CD4-positive, alpha-beta T cell treated with Interleukin-2 at 100 ng/mL for 4 hours (primary cell): ENCODE data around the gene RBM39.
A peak's percentile ranks its signal among the peaks of the same experiment; 100 is the strongest.
"Not testable (repeated sequence)": the region's sequence is repeated elsewhere in the genome, so short reads cannot be mapped to it uniquely, and the experiment has no call there.

Experiments
- DNase-seq: peaks from one replicate; pipeline ENCODE4 v3.0.0-alpha.2; 2020; ENCODE audit warnings: low spot score

Gene RBM39

DNA sequence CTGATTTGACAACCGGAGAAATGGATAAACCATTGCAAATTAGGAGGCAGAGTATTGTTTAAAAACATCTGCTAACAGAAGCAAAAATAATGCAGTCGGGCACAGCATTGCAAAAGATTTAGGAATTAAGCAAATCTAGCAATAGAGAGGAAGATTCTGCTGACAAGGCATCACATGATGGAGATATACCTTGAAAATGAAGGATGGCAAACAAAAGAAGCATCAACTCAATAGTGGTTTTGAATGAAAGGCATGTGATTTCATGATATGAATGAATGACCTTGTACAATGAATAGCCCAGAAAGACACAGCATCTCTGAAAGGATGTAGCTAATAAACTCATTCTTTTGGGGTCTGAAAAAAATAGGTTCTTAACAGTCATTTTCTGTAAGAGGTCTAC lies 8.6 kb upstream of the RBM39 start:
- no peak for DNase-seq

DNA sequence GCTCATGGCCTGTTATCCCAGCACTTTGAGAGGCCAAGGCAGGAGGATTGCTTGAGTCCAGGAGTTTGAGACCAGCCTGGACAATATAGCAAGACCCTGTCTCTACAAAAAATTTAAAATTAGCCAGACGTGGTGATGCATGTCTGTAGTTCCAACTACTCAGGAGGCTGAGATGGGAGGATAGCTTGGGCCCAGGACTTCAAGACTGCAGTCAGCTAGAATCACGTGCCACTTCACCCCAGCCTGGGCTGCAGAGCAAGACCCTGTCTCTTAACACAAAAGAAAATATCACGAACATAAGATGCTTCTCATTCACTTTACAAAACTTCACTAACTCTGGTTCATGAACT lies 2.4 kb upstream of the RBM39 start:
- DNase-seq, result not testable (repeated sequence)

DNA sequence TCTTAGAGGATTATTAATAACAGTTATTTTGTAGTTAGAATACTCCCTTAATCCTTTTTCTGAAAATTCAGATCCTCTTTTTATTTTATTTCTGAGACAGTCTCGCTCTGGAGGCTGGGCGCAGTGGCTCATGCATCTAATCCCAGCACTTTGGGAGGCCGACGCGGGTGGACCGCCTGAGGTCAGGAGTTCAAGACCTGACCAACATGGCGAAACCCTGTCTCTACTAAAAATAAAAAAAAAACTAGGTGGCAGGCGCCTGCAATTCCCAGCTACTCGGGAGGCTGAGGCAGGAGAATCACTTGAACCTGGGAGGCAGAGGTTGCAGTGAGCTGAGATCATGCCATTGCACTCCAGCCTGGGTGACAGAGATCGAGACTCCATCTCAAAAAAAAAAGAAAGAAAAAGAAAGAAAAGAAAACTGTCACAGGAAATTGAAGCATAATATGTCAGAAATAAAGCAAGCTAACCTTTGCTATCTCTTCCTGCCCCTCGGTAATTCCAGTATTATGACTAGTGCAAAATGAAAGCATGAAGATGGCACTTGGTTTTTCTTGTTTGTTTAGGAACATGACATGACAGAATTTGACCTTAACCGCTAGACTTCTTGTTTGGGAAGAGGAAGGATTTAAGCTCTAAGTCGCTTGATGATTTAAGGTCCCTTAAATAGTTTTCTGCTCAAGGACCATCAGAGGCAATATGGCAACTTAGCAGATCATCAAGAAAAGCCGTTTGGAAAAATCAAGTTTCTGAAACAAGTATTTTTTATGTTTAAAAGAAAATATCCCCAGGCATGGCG lies 1.8 kb upstream of the RBM39 start:
- DNase-seq, result peak; percentile 24

DNA sequence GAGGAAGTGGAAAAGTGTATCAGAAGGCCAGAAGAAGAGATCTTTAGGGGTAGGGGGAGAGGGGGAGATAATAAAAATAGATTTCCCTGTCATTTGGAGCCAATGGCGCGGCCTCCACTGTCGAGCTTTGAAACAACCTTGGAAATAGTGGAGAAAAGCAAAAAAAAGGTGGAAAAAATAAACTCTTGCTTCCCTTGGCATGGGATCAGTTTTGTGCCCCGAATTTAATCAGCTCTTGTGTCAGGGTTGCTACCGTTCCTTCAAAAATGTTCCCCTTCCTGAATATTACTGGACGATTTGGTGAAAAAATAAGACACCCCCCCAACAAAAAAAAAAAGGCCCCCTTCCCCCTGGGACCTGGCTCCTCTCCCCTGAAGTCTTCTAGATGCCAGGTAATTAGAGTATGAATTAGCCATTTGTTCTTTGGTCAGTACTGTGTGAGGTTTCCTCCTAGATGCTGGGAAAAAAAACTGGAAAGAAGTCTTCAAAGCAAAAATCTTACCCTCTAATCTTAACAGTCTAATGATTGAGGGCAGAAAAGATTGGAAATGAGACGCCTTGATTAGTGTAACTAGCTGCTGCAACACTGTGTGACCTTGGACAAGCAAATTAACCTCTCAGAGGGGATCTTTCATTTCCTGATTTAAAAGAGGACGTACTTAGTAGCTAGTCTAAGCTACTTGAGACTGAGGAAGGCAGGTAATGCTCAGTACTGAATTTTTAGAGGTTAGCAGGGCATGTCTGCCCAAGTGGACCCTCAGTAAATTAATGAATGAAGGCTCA lies 872 bp upstream of the RBM39 start:
- peak; percentile 47 for DNase-seq

DNA sequence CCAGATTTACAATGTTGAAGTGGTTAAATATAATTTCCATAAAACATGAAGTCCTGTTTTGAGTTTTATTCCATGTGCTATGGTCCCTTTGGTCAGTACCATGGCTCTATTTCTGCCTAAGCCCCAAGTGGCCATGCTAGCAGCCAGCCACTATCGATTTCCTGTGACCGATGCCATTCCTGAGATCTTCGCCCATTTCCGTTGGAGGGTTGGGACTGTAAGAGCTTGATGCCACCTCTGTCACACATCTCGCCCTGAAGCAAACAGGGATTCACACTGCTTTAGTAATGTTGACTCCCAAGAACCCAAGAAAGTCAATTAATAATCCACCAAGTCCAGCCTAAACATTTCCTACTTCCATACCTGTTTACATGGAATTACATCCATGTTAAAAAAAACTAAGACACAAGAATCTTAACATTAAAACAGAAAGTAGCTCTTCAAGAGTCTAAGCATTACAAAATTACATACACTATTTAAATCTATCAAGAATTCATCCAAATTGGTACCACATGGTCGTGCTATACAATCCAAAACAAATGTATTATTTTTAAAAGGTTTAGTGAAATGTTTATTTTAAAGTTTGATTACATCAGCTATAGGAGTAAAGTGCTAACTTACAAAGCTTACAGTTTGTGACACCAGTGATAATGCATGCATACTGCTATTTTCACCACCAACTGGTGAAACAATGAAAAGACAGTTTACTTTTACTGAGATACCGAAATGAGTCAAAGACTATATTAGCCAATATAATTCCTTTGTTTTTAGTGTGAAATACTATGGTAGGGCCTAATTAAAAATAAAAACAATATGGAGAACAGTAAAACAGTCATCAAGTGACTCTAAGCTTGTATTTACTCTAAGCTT lies 2.5 kb downstream of the RBM39 start:
- peak; percentile 52 for DNase-seq

DNA sequence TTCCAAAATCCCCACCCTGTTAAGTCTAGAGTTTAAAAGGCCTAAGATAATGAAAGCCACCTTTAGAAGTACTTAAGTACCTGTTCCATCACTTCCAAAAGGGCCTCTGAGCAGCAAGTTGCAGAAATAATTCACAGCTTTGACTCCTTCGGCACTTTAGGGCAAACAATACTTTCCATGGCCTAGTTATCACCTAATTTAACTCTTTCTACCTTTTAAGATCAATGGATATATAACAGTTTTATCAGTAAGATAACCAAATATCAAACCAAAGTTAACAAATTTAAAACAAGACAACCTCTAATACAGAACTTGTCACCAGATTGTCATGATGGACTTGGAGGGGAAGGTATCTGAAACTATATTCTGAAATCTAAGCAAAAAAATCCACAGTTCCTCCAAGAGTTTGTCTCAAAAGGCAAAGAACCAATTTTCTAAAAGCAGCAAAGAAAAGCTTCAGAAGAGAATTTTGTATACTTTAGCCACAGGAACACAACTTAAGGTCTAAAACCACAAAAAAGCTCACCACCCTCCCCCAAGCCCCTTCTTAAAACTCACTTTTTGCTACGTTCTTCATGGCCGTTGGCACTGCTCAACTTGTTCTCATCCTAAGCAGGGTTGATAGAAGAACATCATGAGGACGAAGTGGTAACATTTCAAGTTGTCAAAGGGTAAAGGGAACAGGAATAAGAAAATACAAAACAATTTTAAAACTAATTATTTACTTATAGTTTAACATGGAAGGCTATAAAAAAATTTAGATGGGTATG lies 3.5 kb downstream of the RBM39 start:
- no peak for DNase-seq

DNA sequence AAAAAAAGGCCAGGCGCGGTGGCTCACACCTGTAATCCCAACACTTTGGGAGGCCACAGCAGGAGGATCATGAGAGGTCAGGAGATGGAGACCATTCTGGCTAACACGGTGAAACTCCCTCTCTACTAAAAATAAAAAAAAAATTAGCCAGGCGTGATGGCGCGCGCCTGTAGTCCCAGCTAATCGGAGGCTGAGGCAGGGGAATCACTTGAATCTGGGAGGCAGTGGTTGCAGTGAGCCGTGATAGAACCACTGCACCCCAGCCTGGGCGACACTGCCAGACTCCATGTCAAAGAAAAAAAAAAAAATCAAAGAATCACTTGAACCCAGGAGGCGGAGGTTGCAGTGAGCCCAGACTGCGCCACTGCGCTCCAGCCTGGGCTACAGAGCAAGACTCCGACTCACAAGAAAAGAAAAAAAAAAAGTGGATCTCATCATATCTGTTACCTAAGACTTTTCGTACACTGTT lies 4.2 kb downstream of the RBM39 start:
- no peak for DNase-seq

DNA sequence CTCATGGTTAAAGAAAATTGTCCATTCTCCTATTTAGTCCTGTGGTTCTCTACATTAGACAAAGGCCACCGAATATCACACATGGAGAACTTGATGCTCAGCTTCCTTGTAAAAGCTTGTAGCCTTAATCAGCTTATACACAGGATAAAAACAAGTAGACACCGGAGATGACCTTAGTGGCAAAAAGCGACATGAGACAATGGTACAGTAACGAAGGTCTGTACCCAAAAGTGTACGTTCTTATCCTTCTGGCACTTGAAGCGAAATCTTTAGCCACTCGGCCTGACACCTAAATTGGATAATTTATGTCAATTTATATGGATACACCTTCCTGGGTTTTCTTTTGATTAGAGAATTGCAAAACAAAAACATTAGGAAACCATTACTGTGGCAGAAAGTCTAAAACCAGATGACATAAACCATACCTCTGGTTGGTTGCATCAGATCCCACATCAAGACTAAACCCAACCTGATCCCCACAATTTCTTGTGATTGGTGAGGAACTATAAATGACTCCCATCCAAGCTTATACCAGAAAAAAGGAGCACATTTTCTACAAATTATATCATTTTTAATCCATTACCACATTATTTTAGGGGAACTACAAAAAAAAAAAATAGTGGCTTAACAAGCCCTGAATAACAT lies 6.1 kb downstream of the RBM39 start:
- no peak for DNase-seq

DNA sequence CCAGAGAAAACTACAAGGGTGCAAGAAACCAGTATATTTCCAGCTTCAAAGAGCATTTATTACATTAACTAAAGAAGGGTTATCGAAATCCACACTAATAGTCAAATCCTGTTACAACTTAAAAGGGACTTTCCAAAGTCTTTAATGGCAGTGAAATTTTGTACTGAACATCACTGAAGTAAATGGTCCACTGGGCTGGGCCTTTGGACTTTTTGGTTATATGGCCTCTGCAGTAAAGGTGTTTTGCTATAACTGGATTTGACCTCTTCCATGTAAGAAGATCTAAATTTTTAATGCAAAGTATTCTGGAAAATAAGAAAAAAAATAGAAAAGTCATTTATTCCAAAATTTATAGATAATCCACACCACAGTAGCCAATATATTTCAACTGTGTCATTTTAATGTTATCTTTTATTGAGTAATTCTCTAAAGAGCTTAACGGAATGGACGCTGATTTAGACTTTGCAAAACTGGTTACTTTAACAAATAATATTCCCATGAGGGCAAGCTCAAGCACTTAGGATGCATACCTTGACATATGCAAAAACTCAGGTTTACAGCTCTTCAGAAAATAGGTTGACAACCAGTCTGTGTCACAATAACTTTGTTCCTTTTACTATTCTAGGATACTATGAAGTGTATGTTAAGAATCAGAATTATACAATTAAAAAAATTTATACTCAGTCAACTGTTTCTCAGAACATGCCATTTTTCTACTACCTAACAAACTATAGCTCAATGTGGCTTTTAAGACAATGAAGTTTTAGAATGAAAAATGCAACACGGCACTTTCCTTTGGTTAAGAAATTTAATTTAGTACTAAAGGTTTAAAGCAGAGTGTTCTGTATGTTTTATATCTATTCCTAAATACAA lies 7.0 kb downstream of the RBM39 start:
- DNase-seq, result no peak

DNA sequence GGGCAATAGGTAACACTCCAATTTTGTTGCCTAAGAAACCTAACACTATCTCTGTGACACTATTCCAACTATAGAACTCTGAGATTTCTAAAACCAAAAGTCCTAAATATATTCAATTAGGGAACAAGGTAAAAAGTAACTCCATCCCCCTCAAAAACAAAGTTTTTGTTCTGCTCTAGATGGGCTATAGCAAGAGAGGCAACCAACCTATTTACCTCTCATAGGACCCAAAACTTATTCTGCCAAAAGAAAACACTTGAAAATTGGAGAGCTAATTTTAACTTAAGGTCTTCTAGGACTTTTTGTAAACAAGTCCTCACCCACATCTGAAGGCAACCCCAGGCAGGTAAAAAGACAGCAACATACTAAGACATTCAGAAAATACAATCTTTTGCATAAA lies 7.7 kb downstream of the RBM39 start:
- no peak for DNase-seq

DNA sequence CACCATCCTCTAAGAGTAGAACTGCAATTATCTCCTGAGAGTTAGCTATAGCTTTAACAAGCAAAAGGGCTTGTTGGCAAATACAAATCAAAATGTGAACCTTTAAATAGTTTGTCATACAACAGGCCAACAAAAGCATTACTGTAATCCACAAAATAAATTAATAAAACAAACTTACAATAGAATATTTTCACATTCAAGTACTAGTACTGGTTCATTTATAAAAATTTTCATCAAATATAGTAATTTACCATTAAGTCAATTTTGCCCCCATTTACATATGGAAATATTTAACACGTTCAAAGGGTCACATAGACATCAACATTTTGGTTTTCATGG lies 9.4 kb downstream of the RBM39 start:
- no peak for DNase-seq

DNA sequence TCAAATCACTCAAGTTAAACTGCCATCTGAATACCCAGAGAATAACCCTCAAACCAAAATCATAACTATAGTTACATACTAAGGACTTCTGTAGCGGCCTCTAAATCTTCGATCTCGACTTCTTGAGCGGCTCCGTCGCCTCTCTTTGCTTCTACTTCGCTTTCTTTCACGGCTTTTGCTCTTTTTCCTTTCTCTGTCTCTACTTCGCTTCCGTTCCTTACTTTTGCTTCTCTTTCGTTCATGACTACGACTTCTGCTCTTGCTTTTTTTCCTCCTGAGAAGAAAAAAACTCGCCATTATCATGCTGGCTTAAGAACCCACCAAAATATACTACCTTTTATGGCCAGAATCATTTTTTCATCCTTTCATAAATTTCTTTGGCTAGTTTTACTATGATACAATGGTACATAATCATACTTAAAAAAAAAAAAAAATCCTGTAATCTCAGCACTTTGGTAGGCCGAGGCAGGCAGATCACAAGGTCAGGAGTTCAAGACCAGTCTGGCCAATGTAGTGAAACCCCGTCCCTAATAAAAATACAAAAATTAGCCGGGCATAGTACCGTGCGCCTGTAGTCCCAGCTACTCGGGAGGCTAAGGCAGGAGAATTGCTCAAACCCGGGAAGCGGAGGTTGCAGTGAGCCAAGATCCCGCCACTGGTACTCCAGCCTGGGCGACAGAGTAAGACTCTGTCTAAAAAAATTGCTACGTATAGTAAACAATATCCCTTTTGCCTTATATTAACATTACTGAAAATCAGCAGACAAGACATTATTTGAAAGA lies 10.0 kb downstream of the RBM39 start:
- no peak for DNase-seq

DNA sequence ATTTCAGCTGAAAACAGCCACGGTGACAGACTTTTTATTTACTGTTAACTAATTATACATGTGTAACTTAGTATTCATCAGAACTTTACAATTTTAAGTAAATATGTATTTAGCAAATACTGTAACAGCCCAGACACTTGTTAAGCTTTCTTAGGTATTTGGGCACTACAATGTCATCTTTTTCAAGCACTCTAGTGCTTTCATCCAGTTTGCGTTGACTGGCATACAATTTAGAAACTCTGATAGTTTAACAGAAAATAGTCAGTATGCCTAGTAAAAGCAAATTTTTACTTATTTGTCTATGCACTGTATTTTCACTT lies 10.6 kb downstream of the RBM39 start:
- DNase-seq, result no peak

DNA sequence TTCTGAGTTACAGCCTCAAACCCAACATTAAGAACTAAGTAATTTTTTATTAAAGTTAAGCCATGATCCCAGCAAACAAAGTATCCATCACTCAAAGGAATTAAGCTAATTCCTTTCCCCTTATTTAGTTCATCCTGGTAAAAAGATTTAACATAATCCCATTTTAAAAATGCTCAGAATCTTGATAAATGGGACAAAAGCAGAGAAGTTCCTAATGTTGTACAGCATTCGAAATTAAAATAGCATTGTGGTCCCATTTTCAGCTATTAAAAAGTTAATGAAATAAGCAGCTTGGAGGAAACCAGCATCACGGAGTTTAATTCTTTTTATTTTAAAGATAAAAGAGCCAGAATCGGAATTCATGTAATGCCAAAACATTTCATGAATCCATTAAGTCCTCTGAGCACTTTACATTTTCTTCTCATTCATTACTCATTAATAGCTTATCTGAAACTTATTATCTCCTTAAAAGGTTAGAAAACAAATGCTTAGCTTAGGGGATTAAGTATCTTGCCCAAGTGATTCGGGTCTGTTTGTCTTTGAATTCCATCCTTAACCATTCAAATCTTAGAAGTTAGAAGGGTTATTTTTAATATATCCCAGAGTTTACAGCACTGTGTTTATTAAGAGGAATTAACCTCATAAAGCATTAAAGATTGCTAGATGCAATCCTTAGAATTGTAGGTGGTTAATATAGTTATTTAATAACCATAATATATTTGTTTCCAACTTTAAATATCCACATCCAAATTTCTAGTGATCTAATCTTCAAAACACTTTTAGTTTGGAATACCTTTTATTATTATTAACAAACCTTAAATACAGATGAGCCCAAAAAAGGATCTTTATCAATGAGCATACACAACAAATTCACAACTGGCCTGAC lies 11.2 kb downstream of the RBM39 start:
- DNase-seq, result no peak

DNA sequence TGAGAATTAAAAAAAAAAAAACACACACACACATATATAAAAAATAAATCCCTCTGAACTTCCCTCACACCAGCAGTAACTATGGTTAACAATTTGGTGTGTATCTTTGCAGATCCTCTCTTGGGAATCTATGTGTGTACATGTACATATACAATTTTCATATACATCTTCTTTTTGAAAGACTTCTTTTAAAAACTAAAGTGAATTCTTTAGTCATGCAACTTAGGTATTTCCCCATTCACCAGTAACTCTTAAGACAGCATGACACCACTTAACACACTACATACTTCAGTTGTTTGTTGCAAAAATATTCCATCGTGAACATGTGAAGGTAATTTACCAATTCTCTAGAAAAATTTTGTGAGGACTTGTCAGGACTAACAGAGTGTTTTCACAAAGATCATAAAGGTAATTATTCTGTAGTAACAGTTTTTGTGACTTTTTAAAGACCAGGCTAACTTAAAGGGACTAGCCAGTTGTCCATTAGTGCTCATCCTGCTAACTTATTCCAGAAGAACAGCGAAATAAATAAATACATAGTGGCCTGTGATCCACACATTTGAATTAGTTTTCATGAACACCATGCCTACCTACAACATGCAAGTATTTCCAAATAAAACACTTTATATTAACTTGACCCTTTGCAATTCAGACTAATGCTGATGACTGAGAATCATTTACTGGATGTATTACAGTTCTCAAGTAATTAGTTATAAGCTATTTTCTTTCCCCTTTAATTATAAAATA lies 12.1 kb downstream of the RBM39 start:
- no peak for DNase-seq

DNA sequence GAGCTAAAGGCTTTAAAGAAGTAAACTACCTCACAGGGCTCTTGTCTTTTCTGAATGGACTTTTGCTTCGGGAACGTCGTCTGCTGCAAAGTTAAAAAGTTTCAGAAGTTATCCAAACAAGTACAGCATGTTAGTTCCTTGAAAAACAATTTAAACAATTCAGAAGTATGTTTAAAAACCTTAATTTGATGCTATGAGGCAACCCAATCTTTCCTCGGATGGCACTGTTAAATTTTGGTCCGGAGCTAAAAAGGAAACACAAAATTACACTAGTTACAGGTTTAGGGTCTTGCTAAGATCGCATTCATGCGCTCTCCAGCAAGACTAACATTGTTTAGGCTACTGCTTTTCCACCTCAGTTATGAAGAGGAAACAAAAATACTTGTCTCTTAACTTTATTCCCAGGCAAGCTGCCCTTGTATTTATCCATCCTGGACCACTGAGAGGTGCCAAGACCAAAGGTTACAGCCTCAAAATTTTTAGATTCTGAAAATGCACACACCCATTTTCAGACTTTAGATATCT lies 12.7 kb downstream of the RBM39 start:
- DNase-seq, result no peak

DNA sequence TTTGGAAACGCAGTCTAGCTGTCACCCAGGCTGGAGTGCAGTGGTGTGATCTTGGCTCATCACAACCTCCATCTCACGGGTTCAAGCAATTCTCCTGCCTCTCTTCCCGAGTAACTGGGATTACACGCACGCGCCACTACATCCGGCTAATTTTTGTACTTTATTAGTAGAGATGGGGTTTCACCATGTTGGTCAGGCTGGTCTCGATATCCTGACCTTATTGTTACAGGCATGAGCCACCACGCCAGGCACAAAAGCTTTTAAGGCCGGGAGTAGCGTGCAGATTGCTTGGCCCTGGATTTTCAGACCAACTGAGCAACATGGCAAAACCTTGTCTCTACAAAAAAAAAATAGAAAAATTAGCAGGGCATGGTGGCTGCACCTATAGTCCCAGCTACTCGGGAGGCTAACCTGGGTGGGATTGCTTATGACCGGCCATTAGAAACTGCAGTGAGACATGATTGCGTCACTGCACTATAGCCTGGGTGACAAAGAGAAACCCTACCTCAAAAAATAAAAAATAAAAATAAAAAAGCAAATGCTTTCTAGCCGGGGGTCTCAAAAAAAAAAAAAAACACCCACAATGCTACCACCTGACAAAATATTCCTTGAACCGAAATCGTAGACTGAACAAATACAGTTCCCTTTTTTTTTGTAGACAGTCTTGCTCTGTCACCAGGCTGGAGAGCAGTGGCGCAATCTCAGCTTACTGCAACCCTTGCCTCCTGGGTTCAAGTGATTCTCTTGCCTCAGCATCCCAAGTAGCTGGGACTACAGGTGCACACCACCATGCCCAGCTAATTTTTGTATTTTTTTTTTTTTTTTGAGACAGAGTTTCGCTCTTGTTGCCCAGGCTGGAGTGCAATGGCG lies 15.0 kb downstream of the RBM39 start:
- no peak for DNase-seq
